CD4-positive, alpha-beta memory T cell (primary cell): ENCODE measurements around the gene FAF2. TPM values are rescaled to one million over a fixed set of nuclear protein-coding genes. Genes with fewer than 3 reads are reported as not detected.

Experiments
- CTCF ChIA-PET: fragments of 350-600 bp; sonication (Branson Sonifier 250); formaldehyde crosslinking; loops from one replicate; lab custom pipeline; 2021; ENCODE audit warnings: inconsistent platforms; ENCODE audit not compliant: partially characterized antibody; lab: Charles Lee
- POLR2A ChIA-PET: fragments of 350-600 bp; sonication (Branson Sonifier 250); formaldehyde crosslinking; loops from one replicate; lab custom pipeline; 2021; ENCODE audit not compliant: partially characterized antibody; lab: Charles Lee
- DNase-seq, 5 donors: peaks; one replicate each; pipeline versions ENCODE4 v3.0.0 to v3.0.0-alpha.2; 2020 to 2022; ENCODE audit warnings: mixed read lengths in 1 of 5
- H3K27ac ChIP-seq: one replicate; pipeline ENCODE4 v1.7.0; 2013; ENCODE audit warnings: low read depth, low read length
- H3K27me3 ChIP-seq: 2 replicates; pipeline ENCODE4 v1.7.0; 2013; ENCODE audit warnings: mild to moderate bottlenecking, low read length, moderate library complexity; ENCODE audit not compliant: insufficient read depth
- H3K36me3 ChIP-seq: 2 replicates; pipeline ENCODE4 v1.7.0; 2013; ENCODE audit warnings: mild to moderate bottlenecking, low read length, moderate library complexity; ENCODE audit not compliant: insufficient read depth
- H3K4me1 ChIP-seq: 2 replicates; pipeline ENCODE4 v1.7.0; 2013; ENCODE audit warnings: mild to moderate bottlenecking, low read length, moderate library complexity; ENCODE audit not compliant: insufficient read depth
- H3K4me3 ChIP-seq, 2 donors: one replicate each; pipeline ENCODE4 v1.7.0; 2013; ENCODE audit warnings: low read length in 2 of 2, mild to moderate bottlenecking in 1 of 2
- H3K9me3 ChIP-seq, 2 donors: one replicate each; pipeline ENCODE4 v1.7.0; 2013; ENCODE audit warnings: low read length in 2 of 2, control low read depth in 1 of 2; ENCODE audit not compliant: control insufficient read depth in 1 of 2
- H3K27ac Mint-ChIP-seq, 7 donors: one replicate each; pipeline ENCODE4 v1.8.0; 2020 to 2021; ENCODE audit warnings: mixed read lengths in 7 of 7, mild to moderate bottlenecking in 6 of 7, inconsistent platforms in 3 of 7, moderate library complexity in 3 of 7
- H3K27me3 Mint-ChIP-seq, 2 donors: one replicate each; pipeline ENCODE4 v1.8.0; 2020 to 2021; ENCODE audit warnings: mixed read lengths in 2 of 2
- H3K36me3 Mint-ChIP-seq, 2 donors: one replicate each; pipeline ENCODE4 v1.8.0; 2020 to 2021; ENCODE audit warnings: mixed read lengths in 2 of 2, inconsistent platforms in 1 of 2, mild to moderate bottlenecking in 1 of 2
- H3K4me1 Mint-ChIP-seq, 4 donors: one replicate each; pipeline ENCODE4 v1.8.0; 2020 to 2021; ENCODE audit warnings: mixed read lengths in 4 of 4, mild to moderate bottlenecking in 1 of 4
- H3K4me3 Mint-ChIP-seq, 8 donors: one replicate each; pipeline ENCODE4 v1.8.0; 2020 to 2021; ENCODE audit warnings: mixed read lengths in 8 of 8, mild to moderate bottlenecking in 7 of 8, moderate library complexity in 6 of 8, inconsistent platforms in 3 of 8
- H3K9me3 Mint-ChIP-seq, 8 donors: one replicate each; pipeline ENCODE4 v1.8.0; 2020 to 2021; ENCODE audit warnings: mixed read lengths in 8 of 8, mild to moderate bottlenecking in 5 of 8, inconsistent platforms in 3 of 8, moderate library complexity in 1 of 8
- intact Hi-C: fragments of 100-400 bp; cut with micrococcal nuclease; formaldehyde crosslinking; loops from one replicate; pipeline ENCODE4 v1.15.1; 2023
- polyA plus RNA-seq, 2 donors: library from polyadenylated mRNA; unstranded; fragments of 300-500 nt; fragmentation: Illumina TruSeq; gene quantifications; one replicate each; pipeline ENCODE4 v1.2.3, GENCODE V29; 2021
- total RNA-seq, 2 experiments: library from RNA; stranded (reverse); gene quantifications; one replicate each; pipeline ENCODE4 v1.2.3, GENCODE V29; 2021

The FAF2 gene
- total and polyA plus RNA-seq, 4 experiments from 2014 or later, result 10.8 to 33.6 (median 25.4) TPM

- Mint-ChIP-seq H3K4me3 (peak overlapping the region in 7 of 8 donors; percentile 27 to 92 (median 80)), H3K36me3 (peaks cover 28 to 61% of the 10 kb centered on the region in 2 donors), H3K4me1 (peaks cover 26 to 62% (median 43%) of the 10 kb centered on the region in 4 donors), H3K27me3 (no peaks in the 10 kb centered on the region), H3K9me3 (peaks cover 0 to 3% (median 0%) of the 10 kb centered on the region in 8 donors), H3K27ac (peak overlapping the region in 4 of 7 donors; percentile 85 to 93 (median 87))
- Histone ChIP-seq H3K27me3 (no peaks in the 10 kb centered on the region), H3K4me1 (peaks cover 75% of the 10 kb centered on the region), H3K27ac (peak overlapping the region; percentile 40), H3K4me3 (peak overlapping the region; percentile 11 to 20), H3K36me3 (peaks cover 36% of the 10 kb centered on the region), H3K9me3 (no peaks in the 10 kb centered on the region)
- CTCF ChIA-PET, result interaction anchor here (0.6 to 3.5 kb wide), 6 partner anchors 10 to 148 kb away, joined by 3 to 40 read pairs (median 9); partner anchors contain the start of gene FAF2
- intact Hi-C loops, result no loop called here
- DNase-seq, result no peak
- POLR2A ChIA-PET, result interaction anchor here (0.7 to 18.9 kb wide), 8 partner anchors 9 to 126 kb away, joined by 3 to 533 read pairs (median 4); partner anchors contain the start of genes CDHR2, CLTB, FAF2 and RNF44
Measured at GRCh38 chr5:176531902-176532493, 83.8 kb downstream of the FAF2 start.

GRCh38 chr5:176532795-176533194, 84.6 kb downstream of the FAF2 start:
- Histone ChIP-seq H3K9me3 (no peaks in the 10 kb centered on the region), H3K27me3 (no peaks in the 10 kb centered on the region), H3K4me3 (peak overlapping the region; percentile 81 to 100), H3K27ac (peak overlapping the region; percentile 98), H3K4me1 (peaks cover 69% of the 10 kb centered on the region), H3K36me3 (peaks cover 35% of the 10 kb centered on the region)
- Mint-ChIP-seq H3K27me3 (no peaks in the 10 kb centered on the region), H3K27ac (peak overlapping the region in 5 of 7 donors; percentile 96 to 100 (median 97)), H3K9me3 (peaks cover 0 to 7% (median 0%) of the 10 kb centered on the region in 8 donors), H3K4me1 (peaks cover 26 to 67% (median 43%) of the 10 kb centered on the region in 4 donors), H3K4me3 (peak overlapping the region in 6 of 8 donors; percentile 98 to 99 (median 98)), H3K36me3 (peaks cover 28 to 62% of the 10 kb centered on the region in 2 donors)
- intact Hi-C loops, result no loop called here
- POLR2A ChIA-PET, result interaction anchor here (0.7 to 18.9 kb wide), 7 partner anchors 10 to 144 kb away, joined by 3 to 533 read pairs (median 29); partner anchors contain the start of genes CDHR2, CLTB, FAF2 and HIGD2A
- DNase-seq, result no peak
- CTCF ChIA-PET, result interaction anchor here (0.6 to 3.2 kb wide), 4 partner anchors 11 to 149 kb away, joined by 3 to 33 read pairs (median 9); no protein-coding TSS in a partner anchor

GRCh38 chr5:176533390-176533789, 85.2 kb downstream of the FAF2 start:
- H3K27me3 Mint-ChIP-seq, result no peaks in the 10 kb centered on the region
- Histone ChIP-seq H3K27ac (peak overlapping the region; percentile 98), H3K36me3 (peaks cover 29% of the 10 kb centered on the region), H3K4me3 (peak overlapping the region; percentile 81 to 100), H3K9me3 (no peaks in the 10 kb centered on the region), H3K27me3 (no peaks in the 10 kb centered on the region), H3K4me1 (peaks cover 71% of the 10 kb centered on the region)
- peaks cover 32 to 69% (median 47%) of the 10 kb centered on the region in 4 donors for H3K4me1 Mint-ChIP-seq
- peak in 1 of 5 donors; percentile 19 for DNase-seq
- peak overlapping the region; percentile 97 to 100 (median 98) for H3K4me3 Mint-ChIP-seq
- CTCF ChIA-PET, result interaction anchor here (0.7 to 3.1 kb wide), 12 partner anchors 9 to 127 kb away, joined by 3 to 33 read pairs (median 3); partner anchors contain the start of genes CLTB and FAF2
- intact Hi-C loops, result no loop called here
- POLR2A ChIA-PET, result interaction anchor here (0.7 to 20.1 kb wide), 10 partner anchors 4 to 172 kb away, joined by 3 to 533 read pairs (median 14); partner anchors contain the start of genes CDHR2, CLTB, FAF2 and HIGD2A
- H3K9me3 Mint-ChIP-seq, result peaks cover 0 to 7% (median 0%) of the 10 kb centered on the region in 8 donors
- H3K36me3 Mint-ChIP-seq, result peaks cover 22 to 59% of the 10 kb centered on the region in 2 donors
- peak overlapping the region; percentile 96 to 100 (median 98) for H3K27ac Mint-ChIP-seq

- peaks cover 0 to 7% (median 0%) of the 10 kb centered on the region in 8 donors for H3K9me3 Mint-ChIP-seq
- Histone ChIP-seq H3K4me3 (peak overlapping the region; percentile 89 to 100), H3K27me3 (no peaks in the 10 kb centered on the region), H3K27ac (peak overlapping the region; percentile 98), H3K36me3 (peaks cover 23% of the 10 kb centered on the region), H3K4me1 (peaks cover 71% of the 10 kb centered on the region), H3K9me3 (no peaks in the 10 kb centered on the region)
- ChIA-PET POLR2A (interaction anchor here (0.7 to 20.1 kb wide), 16 partner anchors 4 to 898 kb away, joined by 3 to 533 read pairs (median 5); partner anchors contain the start of genes CDHR2, CLTB, FAF2 and HIGD2A), CTCF (interaction anchor here (0.7 to 3.1 kb wide), 13 partner anchors 10 to 126 kb away, joined by 3 to 33 read pairs (median 3); partner anchors contain the start of genes CLTB and FAF2)
- peaks cover 19 to 57% of the 10 kb centered on the region in 2 donors for H3K36me3 Mint-ChIP-seq
- no peaks in the 10 kb centered on the region for H3K27me3 Mint-ChIP-seq
- H3K4me3 Mint-ChIP-seq, result peak overlapping the region; percentile 97 to 100 (median 98)
- peaks cover 34 to 72% (median 50%) of the 10 kb centered on the region in 4 donors for H3K4me1 Mint-ChIP-seq
- peak; percentile 59 to 72 (median 62) for DNase-seq
- intact Hi-C loops, result loop anchor here (1.0 kb wide), 1 partner anchor 9 kb away; no protein-coding TSS in a partner anchor
- peak overlapping the region; percentile 96 to 100 (median 98) for H3K27ac Mint-ChIP-seq
Measured at GRCh38 chr5:176533894-176534611, 85.9 kb downstream of the FAF2 start.

GRCh38 chr5:176534640-176535039, 86.5 kb downstream of the FAF2 start:
- H3K36me3 ChIP-seq, result peaks cover 17% of the 10 kb centered on the region
- Mint-ChIP-seq H3K27ac (peak overlapping the region; percentile 96 to 100 (median 98)), H3K27me3 (no peaks in the 10 kb centered on the region), H3K36me3 (peaks cover 18 to 52% of the 10 kb centered on the region in 2 donors), H3K4me3 (peak overlapping the region; percentile 97 to 100 (median 98)), H3K4me1 (peaks cover 35 to 72% (median 50%) of the 10 kb centered on the region in 4 donors), H3K9me3 (peaks cover 0 to 7% (median 0%) of the 10 kb centered on the region in 8 donors)
- no peaks in the 10 kb centered on the region for H3K27me3 ChIP-seq
- intact Hi-C loops, result loop anchor here (1.0 to 5.0 kb wide), 3 partner anchors 9 to 473 kb away; partner anchors contain the start of gene UIMC1
- peak overlapping the region; percentile 89 to 100 for H3K4me3 ChIP-seq
- H3K27ac ChIP-seq, result peak overlapping the region; percentile 98
- POLR2A ChIA-PET, result interaction anchor here (0.7 to 20.1 kb wide), 16 partner anchors 5 to 897 kb away, joined by 3 to 533 read pairs (median 14); partner anchors contain the start of genes CDHR2, CLTB, FAF2 and HIGD2A
- CTCF ChIA-PET, result interaction anchor here (0.9 to 3.1 kb wide), 11 partner anchors 9 to 870 kb away, joined by 3 to 33 read pairs (median 3); partner anchors contain the start of genes CLTB, FAF2 and KIAA1191
- H3K4me1 ChIP-seq, result peaks cover 71% of the 10 kb centered on the region
- no peaks in the 10 kb centered on the region for H3K9me3 ChIP-seq
- peak in 1 of 5 donors; percentile 51 for DNase-seq

GRCh38 chr5:176535101-176535663, 87.0 kb downstream of the FAF2 start:
- H3K9me3 Mint-ChIP-seq, result peaks cover 0 to 5% (median 0%) of the 10 kb centered on the region in 8 donors
- Histone ChIP-seq H3K27me3 (no peaks in the 10 kb centered on the region), H3K27ac (peak overlapping the region; percentile 98), H3K4me1 (peaks cover 74% of the 10 kb centered on the region), H3K9me3 (no peaks in the 10 kb centered on the region), H3K4me3 (peak overlapping the region; percentile 89 to 100), H3K36me3 (peaks cover 16% of the 10 kb centered on the region)
- H3K4me1 Mint-ChIP-seq, result peaks cover 38 to 73% (median 52%) of the 10 kb centered on the region in 4 donors
- intact Hi-C loops, result loop anchor here (5.0 kb wide), 2 partner anchors 43 to 472 kb away; partner anchors contain the start of gene UIMC1
- ChIA-PET POLR2A (interaction anchor here (0.6 to 20.1 kb wide), 19 partner anchors 5 to 739 kb away, joined by 3 to 533 read pairs (median 6); partner anchors contain the start of genes CDHR2, CLTB, FAF2 and HIGD2A), CTCF (interaction anchor here (0.9 to 4.0 kb wide), 9 partner anchors 8 to 869 kb away, joined by 3 to 33 read pairs (median 6); partner anchors contain the start of genes CLTB, FAF2, KIAA1191 and TSPAN17)
- peak overlapping the region; percentile 97 to 100 (median 98) for H3K4me3 Mint-ChIP-seq
- peaks cover 16 to 49% of the 10 kb centered on the region in 2 donors for H3K36me3 Mint-ChIP-seq
- no peaks in the 10 kb centered on the region for H3K27me3 Mint-ChIP-seq
- H3K27ac Mint-ChIP-seq, result peak overlapping the region; percentile 96 to 100 (median 98)
- peak; percentile 48 to 79 (median 55) for DNase-seq
